GM19193 (cell line): ENCODE measurements around the gene ACSL4.

Source experiments
- POLR2A ChIP-seq: IDR thresholded peaks from 4 replicates; pipeline ENCODE4 v1.6.1; 2011; ENCODE audit not compliant: insufficient read depth, insufficient read length; ENCODE audit errors: extremely low read depth

Gene ACSL4

GRCh38 chrX:109697855-109698254 lies 35.2 kb downstream of the ACSL4 start:
- no peak for TF ChIP-seq POLR2A

- TF ChIP-seq POLR2A: no peak
Observed at GRCh38 chrX:109696146-109696740, 36.8 kb downstream of the ACSL4 start.

- no peak for TF ChIP-seq POLR2A
Observed at GRCh38 chrX:109695637-109696036, 37.4 kb downstream of the ACSL4 start.

GRCh38 chrX:109691752-109692151 lies 41.3 kb downstream of the ACSL4 start:
- no peak for TF ChIP-seq POLR2A

GRCh38 chrX:109691277-109691676 lies 41.8 kb downstream of the ACSL4 start:
- TF ChIP-seq POLR2A: no peak

- no peak for TF ChIP-seq POLR2A
Observed at GRCh38 chrX:109687903-109688302, 45.2 kb downstream of the ACSL4 start.

GRCh38 chrX:109685656-109686078 lies 47.4 kb downstream of the ACSL4 start:
- TF ChIP-seq POLR2A: no peak

GRCh38 chrX:109684136-109684535 lies 48.9 kb downstream of the ACSL4 start:
- no peak for TF ChIP-seq POLR2A

- TF ChIP-seq POLR2A: no peak
Observed at GRCh38 chrX:109681475-109682081, 51.5 kb downstream of the ACSL4 start.

- TF ChIP-seq POLR2A: no peak
Observed at GRCh38 chrX:109679820-109680219, 53.2 kb downstream of the ACSL4 start.

GRCh38 chrX:109672239-109672638 lies 60.8 kb downstream of the ACSL4 start:
- no peak for TF ChIP-seq POLR2A

GRCh38 chrX:109667986-109668385 lies 65.1 kb downstream of the ACSL4 start:
- no peak for TF ChIP-seq POLR2A

GRCh38 chrX:109660435-109661143 lies 72.5 kb downstream of the ACSL4 start:
- no peak for TF ChIP-seq POLR2A

GRCh38 chrX:109658391-109658790 lies 74.7 kb downstream of the ACSL4 start:
- no peak for TF ChIP-seq POLR2A

GRCh38 chrX:109656774-109657173 lies 76.3 kb downstream of the ACSL4 start:
- no peak for TF ChIP-seq POLR2A

GRCh38 chrX:109655502-109656201 lies 77.4 kb downstream of the ACSL4 start:
- no peak for TF ChIP-seq POLR2A

- no peak for TF ChIP-seq POLR2A
Observed at GRCh38 chrX:109654516-109655109, 78.4 kb downstream of the ACSL4 start.
